CD4-positive, alpha-beta T cell treated with Interleukin-10 for 1 hour (primary cell): ENCODE measurements around the gene CTNNAL1.
"Not testable (repeated sequence)": the region's sequence is repeated elsewhere in the genome, so short reads cannot be mapped to it uniquely, and the experiment has no call there.

Source experiments
- DNase-seq: peaks from one replicate; pipeline ENCODE4 v3.0.0-alpha.2; 2020

The CTNNAL1 gene

GRCh38 chr9:108980893-108981292, 32.4 kb downstream of the CTNNAL1 start:
- DNase-seq, result no peak

GRCh38 chr9:108978205-108978604, 35.1 kb downstream of the CTNNAL1 start:
- DNase-seq, result no peak

- DNase-seq, result no peak
Measured at GRCh38 chr9:108973895-108974294, 39.4 kb downstream of the CTNNAL1 start.

GRCh38 chr9:108972626-108973209, 40.6 kb downstream of the CTNNAL1 start:
- DNase-seq, result no peak

- no peak for DNase-seq
Measured at GRCh38 chr9:108972186-108972585, 41.1 kb downstream of the CTNNAL1 start.

GRCh38 chr9:108971392-108971791, 41.9 kb downstream of the CTNNAL1 start:
- not testable (repeated sequence) for DNase-seq

- DNase-seq, result no peak
Measured at GRCh38 chr9:108967916-108968315, 45.4 kb downstream of the CTNNAL1 start.

- DNase-seq, result no peak
Measured at GRCh38 chr9:108963459-108964143, 49.7 kb downstream of the CTNNAL1 start.

GRCh38 chr9:108961151-108961550, 52.1 kb downstream of the CTNNAL1 start:
- DNase-seq, result no peak

- no peak for DNase-seq
Measured at GRCh38 chr9:108960331-108960730, 53.0 kb downstream of the CTNNAL1 start.

- DNase-seq, result no peak
Measured at GRCh38 chr9:108956631-108957026, 56.7 kb downstream of the CTNNAL1 start.

- no peak for DNase-seq
Measured at GRCh38 chr9:108956022-108956630, 57.2 kb downstream of the CTNNAL1 start.

- DNase-seq, result peak; percentile 48
Measured at GRCh38 chr9:108953983-108954574, 59.2 kb downstream of the CTNNAL1 start.

GRCh38 chr9:108951578-108951977, 61.7 kb downstream of the CTNNAL1 start:
- no peak for DNase-seq

- DNase-seq, result no peak
Measured at GRCh38 chr9:108950168-108950567, 63.1 kb downstream of the CTNNAL1 start.

- no peak for DNase-seq
Measured at GRCh38 chr9:108939975-108940374, 73.3 kb downstream of the CTNNAL1 start.

GRCh38 chr9:108937561-108938305, 75.6 kb downstream of the CTNNAL1 start:
- no peak for DNase-seq

- peak; percentile 85 for DNase-seq
Measured at GRCh38 chr9:108934323-108934893, 78.9 kb downstream of the CTNNAL1 start, which contains the start of gene ABITRAM. Gene ABITRAM (plus strand): TSS chr9:108934400. CDS start chr9:108934487, 87 bp downstream.

GRCh38 chr9:108933718-108934322, 79.5 kb downstream of the CTNNAL1 start, which contains the start of gene ELP1:
Gene ELP1 (minus strand): TSS chr9:108934124. CDS start chr9:108931146, 2,978 bp downstream.
- peak; percentile 93 for DNase-seq

GRCh38 chr9:108933231-108933717, 80.0 kb downstream of the CTNNAL1 start:
- no peak for DNase-seq

- DNase-seq, result no peak
Measured at GRCh38 chr9:108928386-108928785, 84.9 kb downstream of the CTNNAL1 start.

GRCh38 chr9:108924466-108924865, 88.8 kb downstream of the CTNNAL1 start:
- no peak for DNase-seq
